Type B pancreatic cell (in vitro differentiated cells): ENCODE data around the gene HNRNPK. TPM values are rescaled to one million over a fixed set of nuclear protein-coding genes. Genes with fewer than 3 reads are reported as not detected.

Experiments used
- DNase-seq: peaks from one replicate; pipeline ENCODE4 v3.0.0; 2021; ENCODE audit warnings: mixed read lengths; ENCODE audit not compliant: unreplicated experiment; ENCODE audit errors: extremely low spot score
- H3K27ac Mint-ChIP-seq: 2 replicates; pipeline ENCODE4 v1.8.0; 2021; ENCODE audit warnings: mild to moderate bottlenecking, mixed read lengths
- H3K27me3 Mint-ChIP-seq: 2 replicates; pipeline ENCODE4 v1.8.0; 2021; ENCODE audit warnings: mixed read lengths
- H3K36me3 Mint-ChIP-seq: 2 replicates; pipeline ENCODE4 v1.8.0; 2021; ENCODE audit warnings: mixed read lengths
- H3K4me1 Mint-ChIP-seq: one replicate; pipeline ENCODE4 v1.8.0; 2021; ENCODE audit warnings: mixed read lengths; ENCODE audit not compliant: unreplicated experiment
- H3K4me3 Mint-ChIP-seq: 2 replicates; pipeline ENCODE4 v1.8.0; 2021; ENCODE audit warnings: mild to moderate bottlenecking, mixed read lengths
- H3K9me3 Mint-ChIP-seq: 2 replicates; pipeline ENCODE4 v1.8.0; 2021; ENCODE audit warnings: mixed read lengths
- total RNA-seq: library from RNA; stranded (reverse); gene quantifications from 2 replicates; pipeline ENCODE4 v1.2.1, GENCODE V29; 2021; ENCODE audit warnings: low replicate concordance
- TF ChIP-seq, protein P1 (sequence below): fragments of 200-600 bp; sonication (generic); conservative IDR thresholded peaks from 2 replicates; pipeline ENCODE4 v1.5.0; 2021; ENCODE audit warnings: antibody characterized with exemption, mild to moderate bottlenecking

HNRNPK gene
- total RNA-seq, 1 donor from 2014 or later, result 673 TPM

DNA sequence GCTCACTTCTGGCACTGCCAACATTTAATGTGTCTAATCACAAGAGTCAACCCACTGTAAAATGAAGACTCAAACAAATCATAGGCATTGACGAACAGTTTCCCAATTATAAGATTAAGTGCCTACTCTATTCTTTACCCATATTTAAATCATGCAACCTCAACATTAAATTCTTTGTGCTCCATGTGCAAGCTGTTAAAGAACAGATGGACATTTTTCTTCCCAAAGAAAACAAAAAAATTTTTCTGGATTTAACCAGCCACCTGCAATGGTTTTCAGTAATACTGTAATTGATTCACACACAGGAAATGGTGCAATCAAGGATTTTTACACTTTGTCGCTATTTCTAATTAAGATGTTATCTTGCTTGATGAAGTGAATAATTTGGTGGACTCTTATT lies 3.6 kb downstream of the HNRNPK start:
- peaks cover 3% of the 10 kb centered on the region for H3K27me3 Mint-ChIP-seq
- no peak overlapping the region for H3K4me3 Mint-ChIP-seq
- DNase-seq, result no peak
- no peak overlapping the region for H3K27ac Mint-ChIP-seq
- H3K4me1 Mint-ChIP-seq, result peaks cover 29% of the 10 kb centered on the region
- H3K9me3 Mint-ChIP-seq, result no peaks in the 10 kb centered on the region
- H3K36me3 Mint-ChIP-seq, result peaks cover 68% of the 10 kb centered on the region
- TF ChIP-seq, protein P1, sequence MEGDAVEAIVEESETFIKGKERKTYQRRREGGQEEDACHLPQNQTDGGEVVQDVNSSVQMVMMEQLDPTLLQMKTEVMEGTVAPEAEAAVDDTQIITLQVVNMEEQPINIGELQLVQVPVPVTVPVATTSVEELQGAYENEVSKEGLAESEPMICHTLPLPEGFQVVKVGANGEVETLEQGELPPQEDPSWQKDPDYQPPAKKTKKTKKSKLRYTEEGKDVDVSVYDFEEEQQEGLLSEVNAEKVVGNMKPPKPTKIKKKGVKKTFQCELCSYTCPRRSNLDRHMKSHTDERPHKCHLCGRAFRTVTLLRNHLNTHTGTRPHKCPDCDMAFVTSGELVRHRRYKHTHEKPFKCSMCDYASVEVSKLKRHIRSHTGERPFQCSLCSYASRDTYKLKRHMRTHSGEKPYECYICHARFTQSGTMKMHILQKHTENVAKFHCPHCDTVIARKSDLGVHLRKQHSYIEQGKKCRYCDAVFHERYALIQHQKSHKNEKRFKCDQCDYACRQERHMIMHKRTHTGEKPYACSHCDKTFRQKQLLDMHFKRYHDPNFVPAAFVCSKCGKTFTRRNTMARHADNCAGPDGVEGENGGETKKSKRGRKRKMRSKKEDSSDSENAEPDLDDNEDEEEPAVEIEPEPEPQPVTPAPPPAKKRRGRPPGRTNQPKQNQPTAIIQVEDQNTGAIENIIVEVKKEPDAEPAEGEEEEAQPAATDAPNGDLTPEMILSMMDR, result no peak

DNA sequence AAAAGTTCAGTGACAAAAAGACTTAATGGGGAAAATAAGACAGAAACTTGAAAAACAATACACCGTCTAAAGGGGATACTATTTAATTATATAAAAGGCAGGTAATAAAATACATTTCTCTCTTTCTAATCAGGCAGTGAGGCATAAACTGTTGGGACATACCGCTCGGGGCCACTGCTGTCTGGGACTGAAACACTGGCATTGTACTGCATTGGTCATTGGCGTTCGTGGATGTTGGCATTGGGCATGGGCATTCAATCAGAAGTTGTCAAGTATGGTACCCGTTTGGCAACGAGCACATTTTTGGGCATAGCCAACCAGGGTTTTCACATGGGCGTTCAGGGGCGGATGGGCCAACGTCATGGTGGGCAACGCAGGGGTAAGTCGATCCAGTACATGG lies 4.7 kb downstream of the HNRNPK start:
- no peak overlapping the region for H3K27ac Mint-ChIP-seq
- no peaks in the 10 kb centered on the region for H3K9me3 Mint-ChIP-seq
- H3K4me1 Mint-ChIP-seq, result peaks cover 29% of the 10 kb centered on the region
- H3K27me3 Mint-ChIP-seq, result peaks cover 2% of the 10 kb centered on the region
- no peak for DNase-seq
- TF ChIP-seq, protein P1, result no peak
- peaks cover 78% of the 10 kb centered on the region for H3K36me3 Mint-ChIP-seq
- H3K4me3 Mint-ChIP-seq, result peak overlapping the region; percentile 33

DNA sequence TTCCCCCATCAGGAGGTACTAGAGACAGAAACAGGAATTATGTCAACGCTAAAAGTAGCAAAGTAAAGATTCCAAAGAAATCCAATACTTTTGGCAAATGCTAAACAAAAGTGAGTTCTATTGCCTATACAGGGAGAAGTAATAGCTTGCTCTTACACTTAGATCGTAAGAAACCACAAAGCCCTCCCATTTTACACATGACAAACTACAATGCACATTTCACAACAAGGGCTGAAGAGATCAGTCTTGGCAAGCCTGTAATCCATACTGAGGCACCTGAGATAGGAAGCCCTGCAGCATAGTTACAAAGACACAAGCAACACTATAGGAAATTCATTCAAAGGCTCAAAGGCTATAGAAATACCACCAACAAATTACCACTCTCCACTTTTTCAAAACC lies 7.7 kb downstream of the HNRNPK start:
- Mint-ChIP-seq H3K27me3 (no peaks in the 10 kb centered on the region), H3K27ac (peak overlapping the region; percentile 63), H3K4me3 (no peak overlapping the region), H3K9me3 (no peaks in the 10 kb centered on the region), H3K36me3 (peaks cover 80% of the 10 kb centered on the region), H3K4me1 (peaks cover 24% of the 10 kb centered on the region)
- TF ChIP-seq, protein P1, result no peak
- DNase-seq, result no peak

DNA sequence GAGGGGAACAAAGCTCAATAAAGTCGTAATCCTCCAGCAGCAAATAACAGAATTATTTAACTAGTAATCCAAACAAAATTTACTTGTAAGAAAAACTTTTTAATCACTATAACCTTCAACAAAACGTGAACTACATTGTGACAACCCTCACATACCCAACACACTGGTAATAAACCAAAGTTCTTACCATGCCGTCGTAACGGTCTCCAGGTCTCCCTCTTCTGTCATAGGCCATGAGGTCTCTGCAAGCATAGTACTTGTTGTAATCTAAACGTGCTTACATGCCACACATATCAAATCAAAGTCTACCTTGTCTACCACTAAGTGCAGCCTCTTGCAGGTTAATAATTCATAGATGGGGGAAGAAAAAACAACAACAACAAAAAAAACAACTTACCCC lies 8.5 kb downstream of the HNRNPK start:
- peaks cover 25% of the 10 kb centered on the region for H3K4me1 Mint-ChIP-seq
- H3K4me3 Mint-ChIP-seq, result no peak overlapping the region
- H3K27ac Mint-ChIP-seq, result no peak overlapping the region
- no peaks in the 10 kb centered on the region for H3K27me3 Mint-ChIP-seq
- no peaks in the 10 kb centered on the region for H3K9me3 Mint-ChIP-seq
- DNase-seq, result no peak
- TF ChIP-seq, protein P1, result no peak
- H3K36me3 Mint-ChIP-seq, result peaks cover 80% of the 10 kb centered on the region

DNA sequence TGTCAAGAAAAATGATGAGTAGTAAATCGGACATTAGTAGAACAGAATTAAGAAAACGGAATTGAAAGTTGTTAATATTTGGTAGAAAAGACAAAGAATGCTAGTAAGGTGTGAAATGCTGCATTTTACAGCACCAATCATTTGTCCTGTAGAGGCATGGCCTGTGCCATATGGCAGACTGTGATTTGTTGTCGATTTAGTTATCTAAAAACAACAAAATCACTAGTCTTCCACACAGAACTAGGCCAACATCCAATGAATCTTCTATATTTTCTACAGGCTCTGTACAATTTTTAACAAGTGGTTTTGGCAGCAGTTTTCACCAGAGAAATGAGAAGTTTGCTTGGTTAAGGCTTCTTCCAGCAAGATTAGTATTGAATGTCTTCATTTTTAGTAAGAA lies 10.4 kb downstream of the HNRNPK start:
- Mint-ChIP-seq H3K4me3 (no peak overlapping the region), H3K9me3 (no peaks in the 10 kb centered on the region), H3K27me3 (no peaks in the 10 kb centered on the region), H3K27ac (peak overlapping the region; percentile 51), H3K4me1 (peaks cover 10% of the 10 kb centered on the region), H3K36me3 (peaks cover 63% of the 10 kb centered on the region)
- TF ChIP-seq, protein P1, result no peak
- DNase-seq, result no peak

DNA sequence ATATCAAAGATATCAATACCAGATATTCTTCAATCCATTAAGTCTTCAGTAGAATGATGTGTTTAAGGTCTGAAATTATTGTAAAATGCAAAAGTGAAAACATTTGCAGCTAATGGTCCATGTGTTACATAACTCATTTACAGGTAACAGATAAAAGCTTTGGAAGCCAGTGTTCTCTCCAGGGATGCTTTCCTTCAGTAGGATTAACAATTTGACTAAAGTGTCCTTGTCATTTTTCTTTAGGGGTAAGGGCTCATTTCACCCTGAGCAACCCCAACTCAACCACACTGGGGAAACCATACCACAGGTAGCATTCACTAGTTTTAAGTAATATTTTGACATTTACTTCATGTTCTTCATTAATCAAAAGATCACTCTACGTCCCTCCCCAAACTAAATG lies 12.9 kb downstream of the HNRNPK start:
- H3K27ac Mint-ChIP-seq, result peak overlapping the region; percentile 8
- DNase-seq, result no peak
- H3K36me3 Mint-ChIP-seq, result peaks cover 45% of the 10 kb centered on the region
- peaks cover 6% of the 10 kb centered on the region for H3K4me1 Mint-ChIP-seq
- no peaks in the 10 kb centered on the region for H3K9me3 Mint-ChIP-seq
- H3K4me3 Mint-ChIP-seq, result no peak overlapping the region
- TF ChIP-seq, protein P1, result no peak
- no peaks in the 10 kb centered on the region for H3K27me3 Mint-ChIP-seq
